GM12874 (cell line): Measurements from ENCODE around the gene GATA1.

Experiments
- TF ChIP-seq, protein P1 (sequence below): IDR thresholded peaks from 2 replicates; pipeline ENCODE4 v1.5.1; 2011; ENCODE audit warnings: low read depth, mild to moderate bottlenecking, control low read depth, low read length, moderate library complexity; ENCODE audit not compliant: insufficient read depth

Gene GATA1

DNA sequence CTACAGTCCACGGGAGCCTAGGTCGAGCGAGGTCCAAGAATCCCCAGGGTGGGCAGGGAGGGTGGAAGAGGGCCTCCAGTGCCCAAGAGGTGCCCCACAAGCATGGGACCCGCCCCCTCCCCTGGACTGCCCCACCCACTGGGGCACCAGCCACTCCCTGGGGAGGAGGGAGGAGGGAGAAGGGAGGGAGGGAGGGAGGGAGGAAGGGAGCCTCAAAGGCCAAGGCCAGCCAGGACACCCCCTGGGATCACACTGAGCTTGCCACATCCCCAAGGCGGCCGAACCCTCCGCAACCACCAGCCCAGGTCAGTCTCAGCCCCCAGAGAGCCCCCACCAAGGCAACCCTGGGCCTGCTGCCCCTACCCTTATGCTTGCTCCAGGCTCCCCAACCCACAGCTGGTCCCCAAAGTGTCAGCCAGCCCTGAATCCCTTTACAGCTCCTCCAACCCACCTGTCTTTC, at the start of gene GATA1:
TSS of gene GATA1 (plus strand) at position 250 of the 460 bp plus-strand sequence. CDS start 4,520 bp downstream, outside the sequence.
- TF ChIP-seq, protein P1, sequence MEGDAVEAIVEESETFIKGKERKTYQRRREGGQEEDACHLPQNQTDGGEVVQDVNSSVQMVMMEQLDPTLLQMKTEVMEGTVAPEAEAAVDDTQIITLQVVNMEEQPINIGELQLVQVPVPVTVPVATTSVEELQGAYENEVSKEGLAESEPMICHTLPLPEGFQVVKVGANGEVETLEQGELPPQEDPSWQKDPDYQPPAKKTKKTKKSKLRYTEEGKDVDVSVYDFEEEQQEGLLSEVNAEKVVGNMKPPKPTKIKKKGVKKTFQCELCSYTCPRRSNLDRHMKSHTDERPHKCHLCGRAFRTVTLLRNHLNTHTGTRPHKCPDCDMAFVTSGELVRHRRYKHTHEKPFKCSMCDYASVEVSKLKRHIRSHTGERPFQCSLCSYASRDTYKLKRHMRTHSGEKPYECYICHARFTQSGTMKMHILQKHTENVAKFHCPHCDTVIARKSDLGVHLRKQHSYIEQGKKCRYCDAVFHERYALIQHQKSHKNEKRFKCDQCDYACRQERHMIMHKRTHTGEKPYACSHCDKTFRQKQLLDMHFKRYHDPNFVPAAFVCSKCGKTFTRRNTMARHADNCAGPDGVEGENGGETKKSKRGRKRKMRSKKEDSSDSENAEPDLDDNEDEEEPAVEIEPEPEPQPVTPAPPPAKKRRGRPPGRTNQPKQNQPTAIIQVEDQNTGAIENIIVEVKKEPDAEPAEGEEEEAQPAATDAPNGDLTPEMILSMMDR, result no peak

- TF ChIP-seq, protein P1, result no peak
Observed at GRCh38 chrX:48736878-48737212, 49.5 kb upstream of the GATA1 start.

DNA sequence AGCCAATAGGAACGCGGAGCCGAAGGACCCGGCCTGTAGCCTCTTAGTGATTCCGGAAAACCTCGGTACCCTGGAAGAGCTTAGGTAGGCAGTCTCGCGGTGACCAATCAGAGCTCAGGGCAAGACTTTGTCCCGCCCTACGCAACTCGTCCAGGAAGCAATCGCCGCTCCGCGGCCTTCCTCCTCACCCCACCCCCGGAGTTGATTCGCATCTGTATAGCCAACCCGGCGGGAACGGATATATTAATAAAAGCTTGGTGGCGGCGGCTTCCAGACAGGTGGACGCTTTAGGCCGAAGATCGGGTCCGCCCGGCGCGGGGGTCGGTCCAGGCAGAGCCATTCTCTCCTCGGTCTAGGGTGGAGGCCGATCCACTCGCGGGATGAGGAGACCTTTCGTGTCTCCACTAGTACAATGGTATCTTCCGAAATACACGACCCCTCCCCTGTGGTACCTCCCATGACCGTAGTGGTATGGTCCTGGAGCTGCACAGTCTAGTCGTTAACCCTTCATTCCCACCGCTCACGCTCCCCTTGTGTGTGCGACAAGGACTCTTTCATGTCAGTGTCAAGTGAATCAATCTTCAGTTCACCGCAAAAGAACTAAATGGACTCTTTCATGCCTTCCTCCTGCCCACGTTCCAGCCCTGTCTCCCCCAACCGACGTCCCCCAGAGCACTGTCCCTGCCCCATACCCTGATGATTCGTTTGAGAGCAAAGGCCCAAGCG, 49.0 kb upstream of the GATA1 start:
- TF ChIP-seq, protein P1, result no peak

DNA sequence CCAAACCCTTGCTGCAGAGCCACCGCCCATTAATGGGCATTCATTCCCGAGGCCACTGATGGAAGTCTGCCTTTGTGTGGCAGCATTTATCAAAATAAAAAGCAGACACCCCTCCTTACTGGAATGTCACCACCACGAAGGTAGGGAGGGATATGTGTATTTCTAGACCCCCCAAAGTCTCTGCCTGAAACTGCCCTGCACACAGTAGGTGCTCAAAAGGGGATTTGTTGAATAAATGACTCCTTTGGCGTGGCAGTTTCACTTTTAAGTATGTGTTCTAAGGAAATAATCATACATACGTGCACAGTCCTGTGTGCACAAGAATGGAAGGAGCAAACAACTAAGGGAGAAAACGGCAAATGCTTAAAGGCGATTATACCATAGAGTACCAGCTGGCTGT, 48.5 kb upstream of the GATA1 start:
- TF ChIP-seq, protein P1, result no peak

GRCh38 chrX:48741834-48742233, 44.6 kb upstream of the GATA1 start:
- TF ChIP-seq, protein P1, result no peak

DNA sequence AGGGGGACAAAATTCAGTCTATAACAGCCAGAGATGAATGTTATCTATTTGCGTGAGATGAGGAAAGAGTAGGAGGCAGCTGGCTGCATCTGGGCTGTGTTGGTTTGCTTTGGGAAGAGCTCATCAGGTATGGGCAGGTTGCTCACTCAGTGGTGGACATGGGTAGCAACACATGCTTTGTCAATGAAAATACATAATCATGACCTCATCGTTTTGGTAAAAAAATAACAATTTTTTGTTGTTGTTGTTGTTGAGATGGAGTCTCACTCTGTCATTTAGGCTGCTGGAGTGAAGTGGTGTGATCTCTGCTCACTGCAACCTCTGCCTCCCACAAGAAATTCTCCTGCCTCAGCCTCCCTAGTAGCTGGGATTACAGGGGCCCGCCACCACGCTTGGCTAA, 41.2 kb upstream of the GATA1 start:
- TF ChIP-seq, protein P1, result no peak

- TF ChIP-seq, protein P1, result no peak
Observed at GRCh38 chrX:48747415-48748016, 38.9 kb upstream of the GATA1 start.
